GM21526 (cell line): ENCODE data around the gene WDR86.

ENCODE experiments used
- ATAC-seq: cut with Tn5 transposase; IDR thresholded peaks from one replicate; pipeline ENCODE4 v1.9.1; 2021; ENCODE audit warnings: moderate library complexity; ENCODE audit not compliant: unreplicated experiment, low FRiP score

The WDR86 gene

GRCh38 chr7:151393031-151393977 is 16.5 kb downstream of the WDR86 start:
- no peak for ATAC-seq

- ATAC-seq: no peak
Observed at GRCh38 chr7:151392426-151392825, 17.4 kb downstream of the WDR86 start.

DNA sequence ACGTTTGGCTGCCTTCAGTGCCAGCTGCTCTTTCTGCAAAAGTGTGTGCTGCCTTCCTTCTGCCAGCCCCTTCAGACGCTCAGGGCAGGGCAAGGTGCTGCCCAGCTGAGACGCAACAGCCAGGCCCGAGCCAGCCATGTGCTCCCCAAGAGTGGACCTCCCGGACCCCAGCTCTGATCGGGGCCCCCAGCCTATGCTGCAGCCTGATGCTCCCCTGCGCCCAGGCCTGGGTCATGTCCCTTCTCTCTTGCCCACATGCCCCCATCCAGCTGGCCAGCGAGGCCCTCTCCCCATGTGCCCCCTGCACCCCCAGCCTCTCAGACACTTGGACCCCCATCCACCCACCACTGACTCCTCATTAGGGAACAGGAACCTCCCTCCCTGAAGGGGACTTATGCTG is 17.8 kb downstream of the WDR86 start:
- no peak for ATAC-seq

DNA sequence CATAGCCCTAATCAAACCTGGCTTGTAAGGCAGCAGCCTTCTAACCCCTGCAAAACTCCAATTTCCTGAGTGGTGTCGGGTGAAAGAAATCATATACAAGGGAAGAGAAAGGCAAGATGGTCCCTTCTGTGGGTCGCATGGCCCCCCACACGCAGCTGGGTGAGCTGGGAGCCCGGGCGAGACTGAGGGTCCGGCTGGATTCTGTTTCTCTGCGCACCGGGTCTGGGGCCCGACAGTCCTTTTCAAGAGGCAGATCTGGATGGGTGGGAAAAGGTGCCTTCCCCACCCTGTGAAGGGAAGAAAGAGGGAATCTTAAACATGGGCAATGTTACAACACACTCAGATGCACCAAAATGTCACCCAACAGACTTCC is 18.5 kb downstream of the WDR86 start:
- no peak for ATAC-seq

GRCh38 chr7:151390598-151391357 is 19.1 kb downstream of the WDR86 start:
- no peak for ATAC-seq

DNA sequence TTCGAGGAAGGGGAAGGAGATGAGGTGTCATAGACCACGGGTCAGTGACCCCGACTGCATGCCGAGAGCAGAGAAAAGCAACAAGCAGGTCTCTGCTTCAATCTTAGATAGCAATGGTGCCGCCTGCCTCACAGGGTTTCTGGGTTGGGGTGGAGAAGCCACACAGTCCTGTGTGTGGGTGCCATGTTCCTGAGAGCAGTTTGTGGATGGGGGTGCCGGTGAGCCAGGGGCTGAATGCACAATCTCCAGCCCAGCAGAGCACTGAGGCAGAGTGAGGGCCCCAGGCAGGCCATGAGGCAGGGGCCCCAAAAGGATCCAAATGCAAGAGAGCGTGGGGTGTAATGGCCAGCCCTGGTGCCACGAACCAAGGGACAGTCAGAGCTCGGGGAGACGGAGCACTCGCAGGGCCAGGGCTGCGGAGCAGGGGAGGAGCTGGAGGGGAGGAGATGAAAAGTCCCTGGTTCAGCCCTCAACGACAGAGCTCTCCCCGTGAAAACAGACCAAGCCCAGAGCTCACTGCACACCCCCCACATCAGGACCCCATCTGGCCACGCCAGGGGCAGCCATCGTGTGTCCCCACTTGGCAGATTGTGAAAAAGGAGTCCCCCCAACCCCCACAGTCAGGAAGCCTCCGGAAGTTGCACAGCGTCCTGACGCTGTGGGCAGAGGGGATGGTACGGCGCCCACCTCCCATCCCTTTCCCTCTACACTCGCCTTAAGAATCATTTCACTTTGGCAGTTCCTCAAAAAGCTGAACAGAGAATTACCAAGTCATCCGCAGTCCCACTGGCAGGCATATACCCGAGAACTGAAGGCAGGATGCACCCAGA is 19.9 kb downstream of the WDR86 start:
- ATAC-seq: no peak

GRCh38 chr7:151389096-151389767 is 20.6 kb downstream of the WDR86 start:
- ATAC-seq: no peak

DNA sequence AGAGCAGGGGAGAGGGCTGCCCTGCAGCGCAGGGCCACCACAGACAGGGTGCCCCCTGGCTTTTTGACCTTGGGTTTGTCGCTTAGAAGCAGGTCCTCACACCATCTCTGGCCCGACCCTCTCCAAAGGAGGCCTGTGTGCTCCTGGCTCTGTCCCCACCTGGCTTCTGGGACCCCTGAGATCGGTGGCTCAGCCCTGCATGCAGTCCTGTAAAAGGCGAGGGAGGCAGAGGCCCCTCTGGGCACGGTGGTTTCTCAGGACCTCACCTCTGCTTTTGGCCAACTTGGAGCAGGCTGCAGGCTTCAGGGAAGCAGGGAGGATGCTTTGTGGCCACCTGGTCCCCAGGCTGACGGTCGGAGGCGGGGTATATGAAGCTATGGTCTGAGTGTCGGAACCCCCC is 21.4 kb downstream of the WDR86 start:
- ATAC-seq: no peak

DNA sequence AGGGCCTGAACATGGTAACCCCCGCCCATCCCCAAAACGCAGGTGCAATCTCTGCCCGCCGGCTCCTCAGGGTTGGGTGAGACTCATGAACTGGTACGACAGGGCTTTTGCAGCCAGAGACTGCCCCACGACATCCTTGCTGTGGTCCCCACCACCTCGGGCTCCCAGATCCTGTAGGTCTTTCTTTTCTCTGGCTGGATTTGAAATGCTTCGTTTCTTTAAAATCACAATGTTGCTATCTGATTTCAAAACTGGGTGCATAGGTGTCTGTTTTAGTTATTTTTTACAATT is 21.9 kb downstream of the WDR86 start:
- no peak for ATAC-seq

DNA sequence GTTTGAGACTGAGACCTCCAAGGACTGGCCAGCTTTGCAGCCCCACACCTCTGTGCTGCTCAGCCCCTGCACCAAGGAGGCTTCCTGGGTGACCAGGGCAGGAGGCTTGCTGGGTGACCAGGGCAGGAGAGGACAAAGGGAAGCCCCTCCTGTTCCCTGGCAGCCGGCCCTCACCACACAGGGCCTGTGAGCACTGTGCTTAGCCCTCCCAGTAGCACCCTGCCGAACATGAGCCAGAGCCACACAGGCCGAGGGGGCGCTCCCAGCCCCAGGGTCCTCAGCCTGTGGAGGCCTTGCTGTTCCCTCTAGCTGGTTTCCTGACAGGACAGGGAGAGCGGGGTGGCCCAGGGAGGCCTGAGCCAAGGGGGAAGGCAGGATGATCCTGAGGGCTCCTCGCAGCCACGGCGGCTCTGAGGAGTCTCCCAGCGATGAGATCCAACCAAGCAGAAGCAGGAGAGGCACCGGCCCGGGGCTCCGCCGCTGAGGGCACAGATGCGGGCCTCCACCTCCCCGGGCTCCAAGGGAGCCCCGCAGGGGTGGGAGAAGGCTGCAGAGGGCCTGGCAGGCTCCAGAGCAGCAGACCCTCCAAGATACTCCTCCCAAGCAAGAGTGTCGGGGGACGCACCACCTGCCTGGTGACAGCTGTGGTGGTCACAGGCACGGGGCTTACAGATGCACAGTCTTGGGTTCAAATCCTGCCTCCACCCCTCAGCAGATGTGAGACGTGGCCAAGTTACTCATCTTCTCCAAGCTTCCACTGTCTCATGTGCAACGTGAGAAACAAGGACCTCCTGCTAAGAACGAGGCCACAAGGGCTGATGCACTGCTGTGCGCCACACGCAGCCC is 22.5 kb downstream of the WDR86 start:
- ATAC-seq: no peak

DNA sequence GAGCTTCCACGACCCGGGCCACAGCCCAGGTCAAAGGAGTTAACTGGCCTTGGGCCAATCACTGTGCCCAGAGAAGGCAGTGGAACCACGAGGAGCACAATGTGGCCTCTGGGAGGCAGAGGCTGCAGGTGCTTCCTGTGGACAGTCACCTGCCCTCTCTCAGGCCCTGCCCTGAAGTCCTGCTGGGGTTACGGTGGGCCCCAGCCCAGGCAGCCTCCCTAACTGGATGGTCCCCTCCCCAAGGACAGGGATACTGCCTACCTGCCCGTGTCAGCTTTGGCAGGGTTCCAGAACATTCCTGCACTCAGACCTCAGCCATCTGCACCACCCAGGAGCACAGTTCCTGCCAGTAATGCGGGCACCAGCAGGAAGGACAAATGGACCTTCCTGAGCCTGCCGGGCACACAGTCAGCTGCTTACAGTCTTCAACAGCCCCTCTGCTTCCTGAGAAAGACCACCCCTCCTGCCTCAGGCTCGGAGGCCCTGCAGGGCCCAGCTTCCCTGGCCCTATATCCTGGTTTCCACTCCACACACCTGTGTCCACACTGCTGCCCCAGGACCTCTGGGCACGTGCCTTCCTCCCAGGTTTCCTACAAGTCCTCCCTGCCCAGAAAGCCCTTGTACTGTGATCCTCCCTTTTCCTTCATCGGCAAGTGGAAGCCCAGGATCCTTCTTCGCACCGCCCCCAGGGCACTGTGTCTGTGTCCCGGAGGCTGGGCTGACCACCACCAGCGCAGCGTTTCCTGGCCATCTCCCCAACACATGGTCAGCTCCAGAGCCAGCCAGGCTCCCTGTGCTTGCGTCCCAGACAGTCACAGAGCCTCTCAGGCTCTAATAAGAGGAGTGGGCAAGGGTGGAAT is 23.3 kb downstream of the WDR86 start:
- no peak for ATAC-seq

GRCh38 chr7:151385626-151386300 is 24.1 kb downstream of the WDR86 start:
- ATAC-seq: no peak

GRCh38 chr7:151384776-151385625 is 24.8 kb downstream of the WDR86 start:
- ATAC-seq: no peak

- ATAC-seq: no peak
Observed at GRCh38 chr7:151384352-151384697, 25.5 kb downstream of the WDR86 start.

GRCh38 chr7:151383638-151384351 is 26.0 kb downstream of the WDR86 start:
- no peak for ATAC-seq

- no peak for ATAC-seq
Observed at GRCh38 chr7:151382079-151382885, 27.6 kb downstream of the WDR86 start.
